Hepatocyte (in vitro differentiated cells): Measurements from ENCODE around the gene SLC26A6. TPM values are rescaled to one million over a fixed set of nuclear protein-coding genes. Genes with fewer than 3 reads are reported as not detected.

ENCODE experiments used
- DNase-seq: peaks from one replicate; pipeline ENCODE4 v3.0.0-alpha.2; 2016; ENCODE audit warnings: low spot score
- H2AFZ ChIP-seq: fragments of 200-600 bp; sonication (generic); 2 replicates; pipeline ENCODE4 v1.6.0; 2016; ENCODE audit warnings: antibody characterized with exemption, mild to moderate bottlenecking
- H3K27ac ChIP-seq: fragments of 200-600 bp; sonication (generic); 2 replicates; pipeline ENCODE4 v1.5.1; 2016; ENCODE audit warnings: mild to moderate bottlenecking
- H3K27me3 ChIP-seq: fragments of 200-600 bp; sonication (generic); 2 replicates; pipeline ENCODE4 v1.6.1; 2016
- H3K36me3 ChIP-seq: fragments of 200-600 bp; sonication (generic); replicated peaks from 2 replicates; pipeline ENCODE4 v1.5.1; 2016; ENCODE audit warnings: low read depth; ENCODE audit not compliant: insufficient read depth
- H3K4me1 ChIP-seq: fragments of 200-600 bp; sonication (generic); 2 replicates; pipeline ENCODE4 v1.5.1; 2016; ENCODE audit warnings: mild to moderate bottlenecking, moderate library complexity; ENCODE audit not compliant: insufficient read depth
- H3K4me2 ChIP-seq: fragments of 200-600 bp; sonication (generic); 2 replicates; pipeline ENCODE4 v1.6.0; 2016
- H3K4me3 ChIP-seq: fragments of 200-600 bp; sonication (generic); 2 replicates; pipeline ENCODE4 v1.5.1; 2016; ENCODE audit warnings: mild to moderate bottlenecking
- H3K79me2 ChIP-seq: fragments of 200-600 bp; sonication (generic); 2 replicates; pipeline ENCODE4 v1.6.0; 2017; ENCODE audit warnings: mild to moderate bottlenecking
- H3K9me2 ChIP-seq: fragments of 200-600 bp; sonication (generic); replicated peaks from 2 replicates; pipeline ENCODE4 v1.6.0; 2017; ENCODE audit warnings: mild to moderate bottlenecking; ENCODE audit not compliant: insufficient read depth
- H3K9me3 ChIP-seq: fragments of 200-600 bp; sonication (generic); 2 replicates; pipeline ENCODE4 v1.5.1; 2016; ENCODE audit warnings: low read depth, mild to moderate bottlenecking
- H4K20me1 ChIP-seq: fragments of 200-600 bp; sonication (generic); 2 replicates; pipeline ENCODE4 v1.6.0; 2016; ENCODE audit warnings: mild to moderate bottlenecking; ENCODE audit not compliant: insufficient read depth, poor library complexity, severe bottlenecking
- CTCF ChIP-seq: fragments of 200-600 bp; sonication (generic); IDR thresholded peaks from 2 replicates; pipeline ENCODE4 v1.5.1; 2016; ENCODE audit warnings: antibody characterized with exemption, mild to moderate bottlenecking; ENCODE audit not compliant: poor library complexity
- EZH2 ChIP-seq: fragments of 200-600 bp; sonication (generic); IDR thresholded peaks from 2 replicates; pipeline ENCODE4 v1.6.1; 2016; ENCODE audit warnings: antibody characterized with exemption, mild to moderate bottlenecking, borderline replicate concordance
- EZH2phosphoT487 ChIP-seq: fragments of 200-600 bp; sonication (generic); IDR thresholded peaks from one replicate; pipeline ENCODE4 v1.6.1; 2018; ENCODE audit warnings: antibody characterized with exemption, mild to moderate bottlenecking, low read depth, moderate library complexity; ENCODE audit not compliant: unreplicated experiment, severe bottlenecking
- WGBS: methylation state at CpG from one replicate; pipeline ENCODE4 v1.1.6; 2016; ENCODE audit warnings: low lambda C conversion rate; ENCODE audit errors: missing lambda C conversion rate; 5-methylcytosine and 5-hydroxymethylcytosine counted together
- polyA plus RNA-seq: library from polyadenylated mRNA; unstranded; fragments of >200 nt; fragmentation: Nextera tagmentation; extraction: Ambion mirVana; gene quantifications from 2 replicates; pipeline ENCODE4 v1.2.1, GENCODE V29; 2016
- total RNA-seq: library from RNA; depleted of rRNA; stranded (reverse); fragments of >200 nt; gene quantifications from 2 replicates; pipeline ENCODE4 v1.2.3, GENCODE V29; 2014

Gene SLC26A6
- total and polyA plus RNA-seq, 2 experiments from 2014 or later, result 53.7 to 56.6 TPM

- 96% methylated on average over 12 of the region's 12 CpGs for WGBS
- Histone ChIP-seq H3K9me3 (no peaks in the 10 kb centered on the region), H3K4me1 (no peaks in the 10 kb centered on the region), H3K79me2 (no peaks in the 10 kb centered on the region), H3K4me2 (no peak overlapping the region), H2AFZ (no peak overlapping the region), H3K36me3 (no peaks in the 10 kb centered on the region), H3K4me3 (no peak overlapping the region), H3K9me2 (no peaks in the 10 kb centered on the region), H3K27me3 (no peaks in the 10 kb centered on the region), H4K20me1 (no peaks in the 10 kb centered on the region), H3K27ac (no peak overlapping the region)
- no peak for DNase-seq
- TF ChIP-seq CTCF, result no peak
- no peak for TF ChIP-seq EZH2phosphoT487
- TF ChIP-seq EZH2, result no peak
Observed at GRCh38 chr3:48655063-48655462, 19.8 kb upstream of the SLC26A6 start.

- Histone ChIP-seq H3K27ac (no peak overlapping the region), H4K20me1 (no peaks in the 10 kb centered on the region), H3K27me3 (no peaks in the 10 kb centered on the region), H3K4me1 (no peaks in the 10 kb centered on the region), H3K9me3 (no peaks in the 10 kb centered on the region), H3K4me3 (no peak overlapping the region), H3K79me2 (no peaks in the 10 kb centered on the region), H3K36me3 (no peaks in the 10 kb centered on the region), H3K9me2 (no peaks in the 10 kb centered on the region), H3K4me2 (no peak overlapping the region), H2AFZ (no peak overlapping the region)
- WGBS, result 96% methylated on average over 15 of the region's 15 CpGs
- TF ChIP-seq CTCF (no peak), EZH2phosphoT487 (no peak), EZH2 (no peak)
- DNase-seq, result no peak
Observed at GRCh38 chr3:48652923-48653715, 17.9 kb upstream of the SLC26A6 start.

- no peak for TF ChIP-seq EZH2phosphoT487
- no peak for TF ChIP-seq EZH2
- no peak for TF ChIP-seq CTCF
- DNase-seq, result no peak
- 88% methylated on average over 11 of the region's 11 CpGs for WGBS
Observed at GRCh38 chr3:48651771-48652170, 16.5 kb upstream of the SLC26A6 start.

More at GRCh38 chr3:48651771-48652170, 16.5 kb upstream of the SLC26A6 start:
- H2AFZ ChIP-seq, result no peak overlapping the region
- no peaks in the 10 kb centered on the region for H3K27me3 ChIP-seq
- no peaks in the 10 kb centered on the region for H3K79me2 ChIP-seq
- H3K27ac ChIP-seq, result no peak overlapping the region
- no peak overlapping the region for H3K4me3 ChIP-seq
- no peaks in the 10 kb centered on the region for H4K20me1 ChIP-seq
- H3K36me3 ChIP-seq, result no peaks in the 10 kb centered on the region
- H3K4me2 ChIP-seq, result no peak overlapping the region
- H3K4me1 ChIP-seq, result no peaks in the 10 kb centered on the region
- no peaks in the 10 kb centered on the region for H3K9me2 ChIP-seq
- H3K9me3 ChIP-seq, result no peaks in the 10 kb centered on the region
